ENCODE results near the gene ZNF764.

ZNF764 gene

DNA sequence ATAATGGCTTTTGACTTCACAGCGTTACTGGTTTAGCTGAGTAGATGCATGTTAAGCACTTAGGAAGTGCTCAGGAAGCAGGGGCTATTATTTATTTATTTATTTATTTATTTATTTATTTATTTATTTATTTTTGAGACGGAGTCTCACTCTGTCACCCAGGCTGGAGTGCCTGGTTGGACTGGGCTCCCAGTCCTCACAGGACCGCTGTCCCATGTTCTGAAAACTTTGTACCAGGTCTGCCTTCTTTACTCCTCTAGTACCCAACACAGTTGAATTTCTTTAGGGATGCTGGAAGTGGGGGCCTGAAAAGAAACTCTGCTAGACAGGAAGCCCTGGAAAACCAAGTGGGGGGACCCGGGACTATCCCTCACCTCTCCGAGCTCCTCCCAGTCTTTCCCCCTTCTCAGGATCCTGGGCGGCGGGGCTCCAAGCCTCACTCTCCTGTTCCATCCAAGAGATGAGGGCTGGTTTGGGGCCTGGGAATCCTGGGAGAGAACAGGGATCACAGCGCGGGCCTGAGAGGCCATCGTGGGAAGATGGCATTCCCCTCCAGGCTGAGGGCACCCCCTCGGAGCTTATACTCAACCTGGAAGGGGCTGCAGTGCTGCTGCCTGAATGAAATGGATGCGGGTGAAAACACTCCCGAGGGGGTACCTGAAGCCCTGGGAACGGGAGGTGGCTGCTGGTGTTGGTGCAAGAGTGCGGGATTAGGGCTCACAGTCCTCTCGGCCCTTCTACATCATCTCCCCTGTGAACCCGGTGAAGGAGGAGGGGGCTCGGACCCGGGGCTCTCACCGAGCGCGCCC lies 12.7 kb upstream of the ZNF764 start:
- peak; percentile 40 for DNase-seq (ENCODE audit: low spot score)

- DNase-seq (ENCODE audit: low spot score), result no peak
Measured at GRCh38 chr16:30569746-30570635, 11.8 kb upstream of the ZNF764 start.

DNA sequence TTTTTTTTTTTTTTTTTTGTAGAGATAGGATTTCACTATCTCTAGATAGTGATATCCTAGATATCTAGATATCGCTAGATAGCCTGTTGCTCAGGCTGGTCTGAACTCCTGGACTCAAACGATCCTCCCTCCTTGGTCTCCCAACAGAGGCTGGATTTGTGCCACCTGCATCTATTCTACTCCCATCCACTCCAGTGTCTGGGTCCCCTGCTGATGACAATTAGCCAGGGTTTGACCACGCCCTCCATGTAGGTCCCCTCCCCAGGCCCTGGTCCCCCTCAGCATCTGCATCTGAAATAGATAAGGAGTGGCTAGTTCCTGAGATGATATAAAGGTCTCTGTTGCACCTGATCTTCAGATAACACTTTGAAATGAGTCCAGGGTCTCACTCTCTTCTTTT lies 11.1 kb upstream of the ZNF764 start:
- DNase-seq (ENCODE audit: low spot score), result no peak

DNA sequence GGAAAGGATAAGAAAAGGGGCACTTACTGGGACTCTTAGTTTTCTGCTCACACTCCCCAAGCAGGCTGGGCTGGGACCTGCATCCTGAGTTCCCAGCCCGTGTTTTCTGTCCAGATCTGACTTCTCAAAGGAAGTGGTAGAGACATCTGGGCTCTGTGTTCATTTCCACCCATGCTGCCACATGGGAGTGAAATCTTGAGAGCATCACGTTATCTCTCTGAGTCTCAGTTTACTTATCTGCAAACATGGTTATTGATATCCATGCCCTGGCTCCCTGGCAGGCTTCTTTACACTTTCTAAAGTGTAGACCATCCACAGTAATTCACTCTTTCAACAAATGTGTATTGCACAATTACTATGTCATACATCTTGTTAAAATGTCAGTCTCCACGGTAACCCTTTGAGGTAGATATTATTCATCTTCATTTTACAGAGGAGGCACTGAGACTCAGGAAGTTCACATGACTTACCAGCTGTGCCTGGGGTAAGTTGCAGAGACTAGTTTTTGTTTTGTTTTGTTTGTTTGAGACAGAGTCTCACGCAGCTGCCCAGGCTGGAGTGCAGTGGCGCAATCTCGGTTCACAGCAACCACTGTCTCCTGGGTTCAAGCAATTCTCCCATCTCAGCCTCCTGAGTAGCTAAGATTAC lies 9.9 kb upstream of the ZNF764 start:
- no peak for DNase-seq (ENCODE audit: low spot score)

DNA sequence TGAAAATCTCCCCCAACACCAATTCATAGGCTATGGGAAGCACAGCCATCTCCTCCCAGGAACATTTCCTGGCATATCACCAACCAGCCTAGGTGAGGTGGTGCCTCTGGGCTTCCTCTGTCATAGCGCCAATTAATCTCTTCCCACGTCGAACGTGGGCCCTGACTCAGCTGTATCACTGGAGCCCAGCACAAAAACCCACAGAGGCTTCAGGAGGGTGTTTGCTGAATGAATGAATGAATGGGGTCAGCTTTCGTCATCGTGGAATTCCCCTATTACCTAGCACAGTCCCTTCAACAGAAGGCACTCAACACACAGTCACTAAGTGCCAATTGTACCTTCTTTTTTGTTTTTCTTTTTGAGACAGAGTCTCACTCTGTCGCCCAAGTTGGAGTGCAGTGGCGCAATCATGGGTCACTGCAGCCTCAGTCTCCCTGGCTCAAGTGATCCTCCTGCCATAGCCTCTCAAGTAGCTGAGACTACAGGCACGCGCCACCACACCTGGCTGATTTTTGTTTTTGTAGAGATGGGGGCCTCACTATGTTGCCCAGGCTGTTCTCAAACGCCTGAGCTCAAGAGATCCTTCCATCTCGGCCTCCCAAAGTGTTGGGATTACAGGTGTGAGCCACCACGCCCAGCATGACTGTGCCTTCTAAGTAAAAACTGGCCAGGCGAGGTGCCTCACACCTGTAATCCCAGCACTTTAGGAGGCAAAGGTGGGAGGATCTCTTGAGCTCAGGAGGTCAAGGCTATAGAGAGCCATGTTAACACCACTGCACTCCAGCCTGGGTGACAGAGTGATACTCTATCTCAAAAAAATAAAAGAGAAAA lies 9.2 kb upstream of the ZNF764 start:
- DNase-seq (ENCODE audit: low spot score), result no peak

DNA sequence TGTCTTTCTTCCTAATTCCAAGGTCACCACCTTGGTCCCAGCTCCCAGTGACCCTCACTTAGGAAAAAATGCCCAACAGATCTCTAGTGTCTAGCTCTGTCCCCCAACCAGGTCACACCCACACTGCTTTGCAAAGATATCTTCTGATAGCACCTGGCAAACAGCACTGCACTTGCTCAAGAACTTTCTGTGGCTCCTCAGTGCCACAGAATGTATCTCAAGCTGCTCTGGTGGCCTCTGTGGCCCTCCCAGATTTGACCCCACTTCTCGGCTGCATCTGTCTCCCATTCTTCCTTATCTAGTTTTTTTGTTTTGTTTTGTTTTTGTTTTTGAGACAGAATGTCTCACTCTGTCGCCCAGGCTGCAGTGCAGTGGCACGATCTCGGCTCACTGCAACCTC lies 8.4 kb upstream of the ZNF764 start:
- DNase-seq (ENCODE audit: low spot score), result no peak

DNA sequence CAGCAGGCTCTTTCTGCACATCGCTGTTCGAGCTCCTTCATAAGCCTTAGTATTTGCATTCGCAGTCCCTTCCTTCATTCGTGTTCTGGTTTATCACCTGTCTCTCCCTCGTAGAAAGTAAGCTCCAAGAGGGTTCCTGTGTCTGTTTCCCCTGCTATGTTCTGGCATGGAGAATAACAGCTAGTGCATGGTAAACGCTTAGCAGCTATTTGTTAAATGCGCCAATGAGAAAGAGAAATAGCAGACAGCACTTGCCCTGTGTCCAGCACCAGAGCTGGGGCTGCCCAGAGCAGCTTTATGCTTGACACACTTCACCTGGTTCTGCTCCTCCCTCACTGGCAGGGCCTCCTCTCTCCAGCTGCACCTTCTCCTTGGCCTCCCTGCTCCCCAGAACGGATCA lies 7.8 kb upstream of the ZNF764 start:
- DNase-seq (ENCODE audit: low spot score), result no peak

DNA sequence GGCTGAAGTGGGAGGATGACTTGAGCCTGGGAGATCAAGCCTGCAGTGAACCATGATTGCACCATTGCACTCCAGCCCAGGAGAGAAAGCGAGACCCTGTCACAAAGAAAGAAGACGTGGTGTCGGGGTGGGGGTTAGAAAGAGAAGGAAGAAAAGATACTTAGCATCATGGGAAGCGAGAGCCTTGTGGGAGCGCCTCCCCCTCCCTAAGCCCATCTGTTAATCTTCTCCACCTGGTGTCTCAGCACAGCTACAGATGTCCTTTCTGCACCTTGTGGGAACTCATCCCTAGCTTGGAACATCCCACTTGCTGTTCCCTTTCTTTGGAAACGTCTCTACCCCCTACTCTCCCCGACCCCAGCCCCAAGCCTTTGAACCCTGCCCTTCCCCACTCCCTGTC lies 7.4 kb upstream of the ZNF764 start:
- DNase-seq (ENCODE audit: low spot score), result peak; percentile 65

GRCh38 chr16:30562021-30562420 lies 3.8 kb upstream of the ZNF764 start:
- DNase-seq (ENCODE audit: low spot score), result no peak

DNA sequence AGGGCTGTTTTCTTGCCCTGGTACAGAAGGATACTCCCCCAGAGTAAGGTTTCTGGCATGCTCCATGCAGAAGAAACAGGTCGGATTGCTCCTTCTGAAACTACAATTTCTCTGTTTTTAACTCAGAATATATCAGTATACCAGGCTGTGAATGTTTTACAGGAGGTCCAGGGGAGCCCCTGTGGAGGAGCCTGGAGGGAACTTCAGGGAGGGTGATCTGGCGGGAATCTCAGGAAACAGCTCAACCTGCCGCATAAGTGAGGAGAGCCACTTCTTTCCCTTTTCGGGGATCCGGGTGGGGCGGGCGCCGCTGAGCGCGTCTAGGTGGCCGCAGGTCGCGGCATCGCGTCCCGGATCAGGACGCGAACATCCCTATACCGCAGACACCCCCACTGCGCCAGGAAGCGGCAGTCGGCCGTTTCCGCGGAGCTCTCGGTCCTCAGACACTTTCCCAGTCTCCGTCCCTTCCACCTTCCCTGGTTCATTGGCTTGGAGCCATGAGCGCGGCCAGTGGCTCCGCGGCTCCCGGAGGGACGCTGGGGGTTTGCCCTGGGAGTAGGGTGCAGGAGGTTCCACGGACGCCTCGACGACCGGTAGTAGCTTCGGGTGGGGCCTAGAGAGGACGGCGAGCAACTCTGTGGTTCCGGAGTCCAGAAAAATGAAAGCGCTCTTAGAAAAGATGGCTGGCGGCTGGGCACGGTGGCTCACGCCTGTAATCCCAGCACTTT lies 3.1 kb upstream of the ZNF764 start:
- DNase-seq (ENCODE audit: low spot score), result no peak

GRCh38 chr16:30559690-30560089 lies 1.5 kb upstream of the ZNF764 start:
- DNase-seq (ENCODE audit: low spot score), result no peak

DNA sequence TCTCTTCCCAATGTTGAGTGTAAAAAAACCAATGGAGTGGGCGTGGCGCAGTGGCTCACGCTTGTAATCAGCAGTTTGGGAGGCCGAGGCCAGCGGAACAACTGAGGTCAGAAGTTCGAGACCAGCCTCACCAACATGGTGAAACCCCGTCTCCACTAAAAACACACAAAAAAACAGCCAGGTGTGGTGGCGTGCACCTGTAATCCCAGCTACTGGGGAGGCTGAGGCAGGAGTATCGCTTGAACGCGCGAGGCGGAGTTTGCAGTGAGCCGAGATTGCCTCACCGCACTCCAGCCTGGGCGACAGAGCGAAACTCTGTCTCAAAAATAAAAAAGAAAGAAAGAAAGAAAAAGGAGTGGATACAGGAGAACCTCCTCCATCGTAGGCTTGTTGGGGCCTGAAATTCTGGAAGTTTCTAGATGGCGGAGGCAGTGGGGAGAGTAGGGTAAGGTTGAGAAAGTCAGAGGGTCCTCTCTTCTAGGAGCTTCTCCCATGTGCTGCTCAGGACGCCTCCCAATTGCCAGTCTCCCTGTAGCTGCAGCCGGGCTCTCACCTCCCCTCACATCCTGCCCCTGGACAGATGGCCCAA lies 709 bp upstream of the ZNF764 start:
- DNase-seq (ENCODE audit: low spot score), result no peak

GRCh38 chr16:30557707-30557956 lies 542 bp downstream of the ZNF764 start:
- no peak for DNase-seq (ENCODE audit: low spot score)

DNA sequence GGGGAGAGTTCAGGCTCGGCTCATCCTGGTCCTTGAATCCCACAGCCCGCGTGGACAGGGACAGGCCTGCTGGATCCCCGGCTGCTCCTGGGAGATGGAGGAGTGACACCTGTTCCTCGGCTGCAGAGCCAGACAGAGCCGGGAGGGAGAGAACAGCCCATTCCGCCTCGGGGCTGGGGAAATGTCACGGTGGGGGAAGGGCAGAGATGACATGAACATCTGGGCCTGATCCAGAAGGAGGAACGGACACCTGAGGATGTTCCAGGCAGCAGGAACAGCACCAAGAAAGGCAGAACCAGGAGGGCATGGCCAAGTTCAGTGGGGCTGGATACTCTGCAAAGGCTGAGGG lies 2.1 kb downstream of the ZNF764 start:
- DNase-seq (ENCODE audit: low spot score), result no peak

DNA sequence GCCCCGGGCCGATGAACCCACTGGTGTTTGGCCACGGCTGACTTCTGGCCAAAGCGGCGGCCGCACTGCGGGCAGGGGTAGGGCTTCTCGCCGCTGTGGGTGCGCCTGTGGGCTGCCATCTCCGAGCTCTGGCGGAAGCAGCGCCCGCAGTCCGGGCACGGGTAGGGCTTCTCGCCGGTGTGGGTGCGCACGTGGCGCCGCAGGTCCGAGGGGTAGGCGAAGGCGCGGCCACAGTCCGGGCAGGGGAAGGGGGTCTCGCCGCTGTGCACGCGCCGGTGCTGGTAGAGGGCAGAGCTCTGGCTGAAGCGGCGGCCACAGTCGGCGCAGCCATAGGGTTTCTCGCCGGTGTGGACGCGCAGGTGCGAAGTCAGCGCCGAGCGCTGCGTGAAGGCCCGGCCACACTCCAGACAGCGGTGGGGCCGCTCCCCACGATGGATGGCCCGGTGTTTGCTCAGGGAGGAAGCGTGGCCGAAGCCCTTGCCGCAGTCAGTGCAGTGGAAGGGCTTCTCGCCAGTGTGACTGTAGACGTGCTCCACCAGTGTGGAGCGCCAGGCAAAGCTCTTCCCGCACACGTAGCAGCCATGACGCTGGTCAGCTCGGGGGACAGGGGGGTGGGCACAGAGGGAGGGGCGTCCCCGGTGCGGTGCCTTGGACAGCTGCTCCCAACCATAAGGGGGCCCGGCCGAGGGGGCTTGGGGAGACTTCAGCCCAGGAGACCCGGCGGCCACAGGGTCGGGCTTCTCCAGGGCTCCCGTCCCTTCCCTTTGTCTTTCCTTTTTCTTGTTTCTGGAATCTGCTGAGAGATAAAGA lies 2.7 kb downstream of the ZNF764 start:
- DNase-seq (ENCODE audit: low spot score), result no peak

GRCh38 chr16:30554557-30555314 lies 3.4 kb downstream of the ZNF764 start:
- no peak for DNase-seq (ENCODE audit: low spot score)

- no peak for DNase-seq (ENCODE audit: low spot score)
Measured at GRCh38 chr16:30553393-30553899, 4.7 kb downstream of the ZNF764 start.

- no peak for DNase-seq (ENCODE audit: low spot score)
Measured at GRCh38 chr16:30552956-30553355, 5.2 kb downstream of the ZNF764 start.

DNA sequence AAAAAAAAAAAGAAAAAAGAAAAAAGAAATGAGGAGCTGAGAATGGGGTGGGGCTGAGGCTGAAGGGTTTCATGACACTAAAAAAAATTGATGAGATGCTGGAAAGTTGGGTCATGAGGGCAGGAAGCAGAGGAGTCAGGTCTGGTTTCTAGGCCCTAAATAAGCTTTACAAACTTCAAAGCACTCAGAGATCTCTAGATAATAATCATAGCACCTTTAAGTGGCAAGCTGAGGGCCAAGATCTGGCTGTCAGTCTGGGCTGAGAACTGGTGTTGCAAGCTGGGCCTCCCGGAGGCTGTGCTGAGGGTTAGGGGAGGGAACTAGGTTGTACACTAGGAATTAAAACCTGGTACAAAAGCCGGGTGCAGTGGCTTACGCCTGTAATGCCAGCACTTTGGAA lies 6.4 kb downstream of the ZNF764 start:
- no peak for DNase-seq (ENCODE audit: low spot score)

All from D341Med (cell line).